ENCODE results near the gene EMP1. TPM values are rescaled to one million over a fixed set of nuclear protein-coding genes. Genes with fewer than 3 reads are reported as not detected.
"Not testable (repeated sequence)": the region's sequence is repeated elsewhere in the genome, so short reads cannot be mapped to it uniquely, and the experiment has no call there.

EMP1 gene
- total RNA-seq, 1 donor from 2014 or later, result 118 TPM

GRCh38 chr12:13243516-13244070, 47.1 kb downstream of the EMP1 start:
- DNase-seq (ENCODE audit: low spot score), result no peak
- intact Hi-C loops (cut with DNase I), result no loop called here

DNA sequence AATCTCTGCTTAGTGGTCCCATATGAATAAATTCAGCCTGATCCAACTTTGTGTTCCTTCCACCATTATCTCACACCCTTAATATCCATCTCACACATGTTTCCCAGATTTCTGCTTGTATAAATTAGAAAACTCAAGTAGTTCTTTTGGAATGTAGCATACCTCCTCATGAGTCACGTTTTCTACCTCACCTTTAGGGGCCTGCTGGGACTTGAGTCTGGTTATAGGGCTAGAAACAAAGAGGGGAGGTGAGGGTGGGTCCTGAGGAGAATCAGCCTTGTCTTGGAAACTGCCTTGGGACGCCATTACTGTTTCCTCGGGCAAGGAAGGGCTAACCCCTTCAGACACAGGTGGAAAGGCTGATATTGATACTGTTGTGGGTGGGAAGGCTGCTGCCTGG, 51.1 kb downstream of the EMP1 start:
- DNase-seq (ENCODE audit: low spot score), result no peak
- intact Hi-C loops (cut with DNase I), result no loop called here

DNA sequence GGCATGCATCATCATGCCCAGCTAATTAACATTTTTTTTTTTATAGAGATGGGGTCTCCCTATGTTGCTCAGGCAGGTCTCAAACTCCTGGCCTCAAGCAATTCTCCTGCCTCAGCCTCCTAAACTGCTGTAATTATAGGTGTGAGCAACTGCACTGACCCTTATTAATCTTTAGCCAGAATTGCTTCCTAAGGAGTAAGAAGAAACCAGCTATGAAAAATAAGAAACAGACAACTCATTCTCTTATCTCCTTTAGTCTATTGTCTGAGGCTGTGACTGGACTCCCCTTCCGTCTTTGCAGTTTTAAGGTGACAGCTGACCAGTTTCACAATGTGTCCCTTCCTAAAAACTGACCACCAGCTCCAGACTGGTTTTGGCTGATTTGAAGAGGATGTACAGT, 52.4 kb downstream of the EMP1 start:
- DNase-seq (ENCODE audit: low spot score), result no peak
- intact Hi-C loops (cut with DNase I), result no loop called here

GRCh38 chr12:13250416-13250815, 53.9 kb downstream of the EMP1 start:
- DNase-seq (ENCODE audit: low spot score), result no peak
- intact Hi-C loops (cut with DNase I), result no loop called here

DNA sequence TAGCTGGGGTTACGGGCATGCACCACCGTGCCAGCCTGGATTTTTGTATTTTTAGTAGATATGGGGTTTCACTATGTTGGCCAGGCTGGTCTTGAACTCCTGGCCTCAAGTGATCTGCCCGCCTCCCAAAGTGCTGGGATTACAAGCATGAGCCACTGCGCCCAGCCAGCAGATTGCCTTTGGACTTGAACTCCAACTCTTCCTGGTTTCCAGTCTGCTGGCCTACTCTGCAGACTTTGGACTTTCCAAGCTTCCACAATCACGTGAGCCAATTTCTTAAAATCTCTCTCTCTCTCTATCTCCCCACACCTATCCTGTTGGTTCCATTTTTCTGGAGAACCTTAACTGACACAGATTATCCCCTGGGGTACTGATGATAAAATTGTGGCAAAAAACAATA, 55.0 kb downstream of the EMP1 start:
- no peak for DNase-seq (ENCODE audit: low spot score)
- intact Hi-C loops (cut with DNase I), result no loop called here

- intact Hi-C loops (cut with DNase I), result no loop called here
- no peak for DNase-seq (ENCODE audit: low spot score)
Observed at GRCh38 chr12:13252024-13252423, 55.5 kb downstream of the EMP1 start.

GRCh38 chr12:13252616-13253015, 56.1 kb downstream of the EMP1 start:
- DNase-seq (ENCODE audit: low spot score), result no peak
- intact Hi-C loops (cut with DNase I), result no loop called here

GRCh38 chr12:13253966-13254760, 57.6 kb downstream of the EMP1 start:
- intact Hi-C loops (cut with DNase I), result no loop called here
- no peak for DNase-seq (ENCODE audit: low spot score)

- DNase-seq (ENCODE audit: low spot score), result peak; percentile 96
- intact Hi-C loops (cut with DNase I), result no loop called here
Observed at GRCh38 chr12:13255792-13256691, 59.5 kb downstream of the EMP1 start.

DNA sequence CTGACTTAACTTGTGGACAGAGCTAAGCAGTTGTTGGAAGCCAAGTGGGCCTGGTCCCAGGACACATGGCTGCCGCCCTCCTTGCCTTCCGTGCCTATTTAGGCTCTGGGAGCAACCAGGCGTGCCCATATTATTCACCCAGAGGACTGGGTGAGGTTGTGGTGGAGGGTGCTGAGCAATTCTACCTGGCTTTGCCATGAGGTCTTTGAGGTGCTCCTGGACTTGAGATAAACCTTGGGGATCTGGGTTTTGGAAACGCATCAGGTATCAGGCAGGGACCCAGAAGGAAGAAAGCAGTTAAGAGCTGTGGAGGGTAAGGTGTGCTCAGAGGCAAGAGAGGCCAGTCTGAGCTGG, 60.1 kb downstream of the EMP1 start:
- intact Hi-C loops (cut with DNase I), result no loop called here
- DNase-seq (ENCODE audit: low spot score), result no peak

DNA sequence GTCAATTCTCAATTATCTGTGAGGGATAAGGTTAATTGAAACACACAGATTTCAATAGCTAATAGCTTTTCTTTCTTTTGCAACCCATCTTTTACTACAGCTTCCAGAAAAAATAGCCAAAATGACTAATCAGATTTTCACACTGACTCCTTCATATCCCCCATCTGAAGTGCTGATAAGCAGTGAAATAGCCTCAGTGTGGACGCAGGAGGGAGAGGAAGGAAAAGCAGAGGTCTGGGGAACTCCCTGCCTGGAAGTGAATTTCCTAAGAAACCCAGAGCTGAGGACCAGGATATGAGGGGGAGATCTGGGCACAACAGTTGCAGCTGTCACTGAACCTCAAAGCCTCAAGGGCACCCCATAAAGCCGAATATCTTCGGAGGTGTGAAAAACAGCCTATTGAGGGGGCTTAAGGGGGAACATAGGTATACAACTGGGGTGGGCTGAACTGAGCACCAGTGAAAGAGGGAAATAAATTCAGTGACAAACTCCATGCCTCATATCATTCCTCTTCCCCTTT, 60.9 kb downstream of the EMP1 start:
- intact Hi-C loops (cut with DNase I), result no loop called here
- DNase-seq (ENCODE audit: low spot score), result no peak

DNA sequence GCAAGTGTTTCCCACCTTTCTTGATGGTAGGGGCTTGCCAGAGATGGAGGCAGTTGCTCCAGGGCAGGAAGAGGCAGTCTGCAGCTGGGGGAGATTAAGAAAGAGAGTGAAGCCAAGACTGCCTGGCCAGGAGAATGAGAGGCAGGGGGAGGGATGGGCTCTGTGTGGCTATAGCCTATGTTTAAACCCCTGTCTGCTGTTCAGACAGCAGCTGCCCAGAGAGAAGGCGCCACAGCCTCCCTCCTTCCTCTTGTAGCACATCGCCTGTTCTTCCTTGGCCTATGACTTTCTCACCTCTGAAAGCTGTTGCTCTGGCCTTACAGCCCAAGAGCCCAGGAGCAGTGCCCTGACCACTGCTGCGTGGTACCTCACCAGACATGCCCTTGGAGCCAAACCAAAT, 61.7 kb downstream of the EMP1 start:
- intact Hi-C loops (cut with DNase I), result no loop called here
- no peak for DNase-seq (ENCODE audit: low spot score)

DNA sequence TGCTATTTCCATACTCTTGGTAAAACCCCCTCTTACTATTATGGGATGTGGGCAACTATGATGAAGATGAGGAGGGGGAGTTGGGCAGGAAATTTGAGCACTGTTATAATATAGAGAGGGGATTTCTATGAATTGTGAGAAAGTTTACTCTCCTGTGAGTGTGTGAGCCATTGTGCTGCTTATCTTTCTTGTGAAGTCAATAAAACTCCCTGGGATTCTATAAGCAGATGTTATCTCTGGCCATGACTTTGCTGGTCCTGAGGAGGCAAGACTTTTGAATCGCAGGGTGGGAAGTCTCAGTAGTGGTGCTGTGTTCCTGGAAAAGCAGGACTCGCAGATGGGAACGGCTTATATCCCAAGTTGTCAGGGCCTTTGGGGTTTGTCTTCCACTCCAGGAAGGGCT, 62.2 kb downstream of the EMP1 start:
- intact Hi-C loops (cut with DNase I), result no loop called here
- DNase-seq (ENCODE audit: low spot score), result no peak

- DNase-seq (ENCODE audit: low spot score); intact Hi-C loops (cut with DNase I): not testable (repeated sequence)
Observed at GRCh38 chr12:13259625-13260024, 63.1 kb downstream of the EMP1 start.

DNA sequence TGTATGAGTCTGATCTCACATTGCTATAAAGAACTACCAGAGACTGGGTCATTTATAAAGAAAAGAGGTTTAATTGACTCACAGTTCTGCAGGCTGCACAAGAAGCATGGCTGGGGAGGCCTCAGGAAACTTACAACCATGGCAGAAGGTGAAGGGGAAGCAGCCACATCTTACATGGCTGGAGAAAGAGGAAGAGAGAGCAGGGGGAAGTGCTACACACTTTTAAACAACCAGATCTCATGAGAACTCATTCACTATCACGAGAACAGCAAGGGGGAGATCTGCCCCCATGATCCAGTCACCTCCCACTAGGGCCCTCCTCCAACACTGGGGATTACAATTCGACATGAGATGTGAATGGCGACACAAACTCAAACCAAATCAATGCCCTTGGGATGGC, 71.3 kb downstream of the EMP1 start:
- intact Hi-C loops (cut with DNase I); DNase-seq (ENCODE audit: low spot score): not testable (repeated sequence)

DNA sequence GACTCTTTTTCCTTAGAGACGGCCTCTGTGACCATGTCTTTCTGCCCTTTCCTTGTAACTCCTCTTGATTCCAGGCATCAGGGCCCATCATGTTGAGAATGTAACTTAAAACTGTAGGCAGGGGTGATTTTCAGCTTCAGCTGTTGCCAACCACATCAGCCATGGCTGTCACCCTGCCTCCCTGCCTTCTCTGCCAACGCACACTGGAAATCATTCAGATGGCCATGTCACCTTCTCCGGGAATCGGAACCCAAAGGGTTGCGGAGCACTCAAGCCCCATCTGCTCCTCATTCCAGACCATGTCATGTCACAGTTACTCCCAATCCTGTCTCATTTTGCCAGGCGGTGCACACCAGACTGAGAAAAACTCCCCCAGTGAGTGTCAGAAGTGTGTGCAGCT, 72.1 kb downstream of the EMP1 start:
- intact Hi-C loops (cut with DNase I), result no loop called here
- DNase-seq (ENCODE audit: low spot score), result no peak

Measured in cardiac septum (tissue), 1 donor.